SK-N-SH (cell line): ENCODE results near the gene NUP188. TPM values are rescaled to one million over a fixed set of nuclear protein-coding genes. Genes with fewer than 3 reads are reported as not detected.

Source experiments
- CTCF ChIA-PET: fragments of 300-600, 350-600 bp; formaldehyde crosslinking; extraction: SDS; loops from one replicate; lab custom pipeline; 2021; lab: Yijun Ruan, JAX
- POLR2A ChIA-PET: fragments of 350-600 bp; sonication (Branson Sonifier 250); formaldehyde crosslinking; extraction: SDS; loops from one replicate; lab custom pipeline; 2020; ENCODE audit warnings: antibody characterized with exemption, inconsistent platforms; lab: Yijun Ruan, JAX
- DNase-seq: peaks from one replicate; pipeline ENCODE4 v3.0.0; 2012
- H2AFZ ChIP-seq: fragments of 200-600 bp; sonication (generic); 2 replicates; pipeline ENCODE4 v1.8.1; 2016; ENCODE audit warnings: antibody characterized with exemption, mild to moderate bottlenecking, low read depth
- H3F3A ChIP-seq: fragments of 200-600 bp; sonication (generic); replicated peaks from 2 replicates; pipeline ENCODE3; 2016; ENCODE audit warnings: antibody characterized with exemption, mild to moderate bottlenecking; ENCODE audit not compliant: insufficient read depth
- H3K27ac ChIP-seq, 2 experiments: fragments of 200-500 bp in 1 of 2; fragments of 200-600 bp in 1 of 2; sonication (Bioruptor generic) in 1 of 2; sonication (generic), shearing (Covaris generic) in 1 of 2; 2 replicates each; pipeline versions ENCODE4 v1.5.1 to v1.6.1; 2014 to 2016; ENCODE audit warnings: low read depth in 2 of 2, inconsistent platforms in 1 of 2, low read length in 1 of 2, mild to moderate bottlenecking in 1 of 2, mixed read lengths in 1 of 2
- H3K27me3 ChIP-seq: fragments of 200-600 bp; sonication (generic), shearing (Covaris generic); 2 replicates; pipeline ENCODE4 v1.6.1; 2016; ENCODE audit warnings: mixed run types; ENCODE audit not compliant: insufficient read depth
- H3K36me3 ChIP-seq, 2 experiments: fragments of 200-500 bp in 1 of 2; fragments of 200-600 bp in 1 of 2; sonication (Bioruptor generic) in 1 of 2; sonication (generic) in 1 of 2; replicated peaks in 1 of 2; 2 replicates each; pipeline versions ENCODE3 to v1.5.1; 2014 to 2016; ENCODE audit warnings: low read length in 1 of 2, mild to moderate bottlenecking in 1 of 2; ENCODE audit not compliant: insufficient read depth in 2 of 2, control insufficient read depth in 1 of 2
- H3K4me1 ChIP-seq, 2 experiments: fragments of 200-500 bp in 1 of 2; fragments of 200-600 bp in 1 of 2; sonication (Bioruptor generic) in 1 of 2; sonication (generic), shearing (Covaris generic) in 1 of 2; 2 replicates each; pipeline versions ENCODE4 v1.5.1 to v1.6.1; 2014 to 2016; ENCODE audit warnings: low read depth in 1 of 2, low read length in 1 of 2, mixed run types in 1 of 2; ENCODE audit not compliant: insufficient read depth in 2 of 2, control insufficient read depth in 1 of 2
- H3K4me2 ChIP-seq: fragments of 200-600 bp; sonication (generic), shearing (Covaris generic); 2 replicates; pipeline ENCODE4 v1.6.1; 2017; ENCODE audit warnings: mixed run types
- H3K4me3 ChIP-seq, 2 experiments: fragments of 200-500 bp in 1 of 2; fragments of 200-600 bp in 1 of 2; sonication (Bioruptor generic) in 1 of 2; sonication (generic), shearing (Covaris generic) in 1 of 2; 2 replicates each; pipeline versions ENCODE4 v1.5.1 to v1.8.1; 2014 to 2016; ENCODE audit warnings: low read depth in 2 of 2, inconsistent platforms in 1 of 2, low read length in 1 of 2, mild to moderate bottlenecking in 1 of 2, mixed read lengths in 1 of 2, moderate library complexity in 1 of 2
- H3K79me2 ChIP-seq: fragments of 200-600 bp; sonication (generic); 2 replicates; pipeline ENCODE4 v1.8.1; 2017; ENCODE audit warnings: mild to moderate bottlenecking; ENCODE audit not compliant: insufficient read depth
- H3K9ac ChIP-seq: fragments of 200-600 bp; sonication (generic); 2 replicates; pipeline ENCODE4 v1.6.1; 2017; ENCODE audit warnings: mixed run types
- H3K9me2 ChIP-seq: fragments of 200-600 bp; sonication (generic); 2 replicates; pipeline ENCODE4 v1.6.1; 2017; ENCODE audit warnings: mixed run types
- H3K9me3 ChIP-seq: fragments of 200-600 bp; sonication (generic); 2 replicates; pipeline ENCODE4 v1.6.1; 2017; ENCODE audit warnings: mixed run types, mild to moderate bottlenecking, moderate library complexity
- H4K20me1 ChIP-seq: fragments of 200-600 bp; sonication (generic); 2 replicates; pipeline ENCODE4 v1.6.1; 2017; ENCODE audit warnings: mild to moderate bottlenecking, mixed run types; ENCODE audit not compliant: insufficient read depth
- CTCF ChIP-seq: fragments of 200-600 bp; sonication (generic); IDR thresholded peaks from 2 replicates; pipeline ENCODE4 v1.6.1; 2017; ENCODE audit warnings: antibody characterized with exemption, mild to moderate bottlenecking, moderate library complexity
- EP300 ChIP-seq, 2 experiments: IDR thresholded peaks; 2 replicates each; pipeline versions ENCODE4 v1.4.0 to v1.6.1; 2012; ENCODE audit warnings: borderline replicate concordance in 1 of 2, low read depth in 1 of 2, low read length in 1 of 2
- EZH2phosphoT487 ChIP-seq: fragments of 200-600 bp; sonication (generic); IDR thresholded peaks from 2 replicates; pipeline ENCODE4 v1.6.1; 2017; ENCODE audit warnings: low read depth, mixed run types, mild to moderate bottlenecking, antibody characterized with exemption, moderate library complexity, borderline replicate concordance
- FOXJ3 ChIP-seq: sonication (generic); formaldehyde crosslinking; IDR thresholded peaks from 2 replicates; pipeline ENCODE4 v1.5.1; 2020; ENCODE audit warnings: mild to moderate bottlenecking, missing genetic modification reagents
- GABPA ChIP-seq: IDR thresholded peaks from 2 replicates; pipeline ENCODE4 v1.4.0; 2012; ENCODE audit warnings: low read depth, mild to moderate bottlenecking
- JUND ChIP-seq: IDR thresholded peaks from 2 replicates; pipeline ENCODE4 v1.4.0; 2012
- MAX ChIP-seq: IDR thresholded peaks from 2 replicates; pipeline ENCODE4 v1.4.0; 2012; ENCODE audit warnings: low read depth
- MXI1 ChIP-seq: IDR thresholded peaks from 2 replicates; pipeline ENCODE4 v1.6.1; 2012; ENCODE audit warnings: mild to moderate bottlenecking, low read depth, low read length, improper control_type of control experiment
- NFIC ChIP-seq: IDR thresholded peaks from 2 replicates; pipeline ENCODE4 v1.4.0; 2012; ENCODE audit warnings: borderline replicate concordance
- RAD21 ChIP-seq: IDR thresholded peaks from 2 replicates; pipeline ENCODE4 v1.6.1; 2012; ENCODE audit warnings: mild to moderate bottlenecking, low read length
- RFX5 ChIP-seq: IDR thresholded peaks from 2 replicates; pipeline ENCODE4 v1.6.1; 2012; ENCODE audit warnings: mild to moderate bottlenecking, improper control_type of control experiment, low read length
- RXRA ChIP-seq: IDR thresholded peaks from 2 replicates; pipeline ENCODE4 v1.4.0; 2012; ENCODE audit warnings: low read depth, mild to moderate bottlenecking, borderline replicate concordance
- SMC3 ChIP-seq: IDR thresholded peaks from 2 replicates; pipeline ENCODE4 v1.6.1; 2012; ENCODE audit warnings: low read depth, low read length, improper control_type of control experiment
- TCF12 ChIP-seq: IDR thresholded peaks from 2 replicates; pipeline ENCODE4 v1.4.0; 2012
- ZBTB33 ChIP-seq: IDR thresholded peaks from 2 replicates; pipeline ENCODE4 v1.4.0; 2012; ENCODE audit warnings: low read depth, borderline replicate concordance
- WGBS: methylation state at CpG from one replicate; pipeline ENCODE4 v1.1.6; 2017; ENCODE audit warnings: low lambda C conversion rate; 5-methylcytosine and 5-hydroxymethylcytosine counted together
- polyA plus RNA-seq, 3 experiments: library from polyadenylated mRNA; depleted of rRNA; stranded (reverse); fragments of >200 nt; gene quantifications; 2 replicates each; pipeline ENCODE4 v1.2.3, GENCODE V29; 2012

The NUP188 gene
- polyA plus RNA-seq, 1 of the 3 experiments (the other 2 are of a cell fraction): 49.5 TPM

- TF ChIP-seq ZBTB33 (no peak), EP300 (IDR thresholded peaks at IDR 0.05; ENCODE audit: borderline replicate concordance in 1 of 2, low read depth in 1 of 2, low read length in 1 of 2) (no peak), MAX (no peak), RXRA (no peak), EZH2phosphoT487 (no peak)
Observed at GRCh38 chr9:129005336-129005997, 58.0 kb downstream of the NUP188 start (continued).

GRCh38 chr9:129006328-129007034 lies 59.0 kb downstream of the NUP188 start:
- H3K36me3 ChIP-seq: peaks cover 4 to 70% of the 10 kb centered on the region in 2 experiments
- no peaks in the 10 kb centered on the region for H3K9me3 ChIP-seq
- POLR2A ChIA-PET: no interaction called here
- CTCF ChIA-PET: interaction anchor here (0.6 to 4.7 kb wide), 28 partner anchors 8 to 334 kb away, joined by 3 to 37 read pairs (median 4); partner anchors contain the start of gene SH3GLB2
- no peaks in the 10 kb centered on the region for H3K9me2 ChIP-seq
- H3K4me2 ChIP-seq: no peak overlapping the region
- no peaks in the 10 kb centered on the region; a peak in 1 of 4 replicates for H3K4me1 ChIP-seq
- 0 out of 2 replicates have a peak, but pooled peaks cover 3% of the 10 kb centered on the region for H4K20me1 ChIP-seq
- no peaks in the 10 kb centered on the region for H3K27me3 ChIP-seq
- TF ChIP-seq RAD21 (peak; percentile 65), CTCF (peak; percentile 88), GABPA (no peak), RFX5 (no peak), MAX (no peak), SMC3 (peak; percentile 56), TCF12 (no peak), NFIC (no peak), MXI1 (0 out of 2 replicates have a peak, but pooled peaks have one; percentile 18), JUND (no peak), FOXJ3 (CRISPR knock-in tag) (no peak)
- peaks cover 14% of the 10 kb centered on the region for H3F3A ChIP-seq
- peak overlapping the region in 1 of 2 experiments; percentile 40; a peak in 1 of 4 replicates for H3K4me3 ChIP-seq
- H3K79me2 ChIP-seq: no peaks in the 10 kb centered on the region
- H3K27ac ChIP-seq: no peak overlapping the region
- peak; percentile 89 for DNase-seq
- no peak overlapping the region for H3K9ac ChIP-seq
- WGBS: 63% methylated on average over 20 of the region's 21 CpGs
- no peak overlapping the region for H2AFZ ChIP-seq
